Activated T-helper 17 cell treated with anti-CD3 and anti-CD28 coated beads, Interleukin-2, amount 50 U/mL, for 72 hours (primary cell): ENCODE measurements around the gene NHLRC4. TPM values are rescaled to one million over a fixed set of nuclear protein-coding genes. Genes with fewer than 3 reads are reported as not detected.

ENCODE experiments used
- ATAC-seq: fragments of 150-1000 bp; cut with Tn5 transposase; replicated peaks from 2 replicates; pipeline ENCODE4 v1.10.0; 2021; ENCODE audit warnings: mild to moderate bottlenecking, moderate library complexity
- H3K27ac Mint-ChIP-seq: one replicate; pipeline ENCODE4 v1.8.0; 2022; ENCODE audit warnings: mixed read lengths
- H3K27me3 Mint-ChIP-seq: one replicate; pipeline ENCODE4 v1.8.0; 2022; ENCODE audit warnings: mixed read lengths
- H3K36me3 Mint-ChIP-seq: one replicate; pipeline ENCODE4 v1.8.0; 2022; ENCODE audit warnings: low read depth, mild to moderate bottlenecking, mixed read lengths
- H3K4me1 Mint-ChIP-seq: one replicate; pipeline ENCODE4 v1.8.0; 2022; ENCODE audit warnings: mixed read lengths
- H3K4me3 Mint-ChIP-seq: one replicate; pipeline ENCODE4 v1.8.0; 2022; ENCODE audit warnings: mild to moderate bottlenecking, mixed read lengths
- H3K9me3 Mint-ChIP-seq: one replicate; pipeline ENCODE4 v1.8.0; 2022; ENCODE audit warnings: mixed read lengths
- total RNA-seq, 2 donors: library from RNA; stranded (reverse); gene quantifications; one replicate each; pipeline ENCODE4 v1.2.3, GENCODE V29; 2022

Gene NHLRC4
- total RNA-seq, 2 donors from 2014 or later, result 0.80 to 1.1 TPM

DNA sequence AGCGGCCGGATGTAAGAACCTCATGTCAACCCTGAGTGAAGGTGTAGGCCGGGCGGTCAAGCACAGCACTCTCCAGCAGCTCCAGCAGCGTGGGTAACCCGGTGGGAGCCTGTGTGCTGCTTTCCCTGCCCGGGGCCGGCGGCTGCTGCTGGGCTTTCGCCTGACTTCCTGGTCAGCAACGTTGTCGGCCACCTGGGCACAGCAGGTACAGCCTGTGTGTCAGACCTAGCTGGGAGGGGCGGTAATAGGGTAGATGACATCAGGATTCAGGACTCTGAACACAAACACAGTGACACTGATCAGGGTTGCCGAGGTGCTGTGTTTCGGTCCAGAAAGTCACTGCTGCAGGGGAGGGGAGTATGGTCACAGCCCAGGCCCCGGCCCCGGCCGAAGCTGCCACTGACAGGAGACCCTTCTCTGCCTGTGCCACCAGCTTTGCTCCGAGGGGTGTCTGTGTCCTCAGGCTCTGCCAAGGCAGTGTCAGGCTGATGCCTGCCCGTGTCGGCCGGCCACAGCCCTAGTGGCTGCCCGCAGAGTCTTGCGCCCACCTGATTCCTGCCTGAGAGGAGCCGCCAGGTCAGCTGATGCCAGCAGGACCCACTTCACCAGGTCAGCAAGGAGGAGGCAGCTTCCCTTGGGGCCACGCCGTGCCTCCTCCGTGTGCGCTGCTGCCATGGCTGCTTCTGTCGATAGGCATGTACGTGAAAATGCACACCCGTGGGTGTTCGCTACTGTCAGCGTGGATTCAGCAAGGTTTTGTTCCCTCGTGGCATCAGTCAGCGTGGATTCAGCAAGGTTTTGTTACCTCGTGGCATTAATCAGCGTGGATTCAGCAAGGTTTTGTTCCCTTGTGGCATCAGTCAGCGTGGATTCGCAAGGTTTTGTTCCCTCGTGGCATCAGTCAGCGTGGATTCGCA lies 32.3 kb downstream of the NHLRC4 start:
- peaks cover 4% of the 10 kb centered on the region for H3K36me3 Mint-ChIP-seq
- H3K27me3 Mint-ChIP-seq, result no peaks in the 10 kb centered on the region
- H3K9me3 Mint-ChIP-seq, result no peaks in the 10 kb centered on the region
- no peak for ATAC-seq
- no peak overlapping the region for H3K4me3 Mint-ChIP-seq
- peaks cover 14% of the 10 kb centered on the region for H3K4me1 Mint-ChIP-seq
- no peak overlapping the region for H3K27ac Mint-ChIP-seq

DNA sequence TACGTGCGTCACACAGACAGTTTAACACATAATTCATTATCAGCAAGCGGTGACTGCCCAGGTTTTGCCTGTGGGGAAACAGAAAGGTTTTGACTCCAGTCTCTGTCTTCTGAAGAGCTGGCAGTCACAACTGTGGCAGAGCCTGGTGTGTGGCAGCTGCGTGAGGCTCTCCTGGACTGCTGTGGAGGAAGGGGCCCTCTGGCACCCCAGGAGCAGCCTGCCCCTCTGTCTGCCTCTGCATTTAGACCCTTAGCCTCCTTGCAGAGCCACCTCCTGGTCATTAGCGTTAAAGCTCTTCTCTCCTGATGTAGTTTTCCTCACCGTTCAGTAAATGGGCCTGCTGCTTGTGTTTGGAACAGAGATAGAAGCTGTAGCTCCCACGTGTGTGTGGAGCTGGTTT lies 34.0 kb downstream of the NHLRC4 start:
- no peak overlapping the region for H3K4me3 Mint-ChIP-seq
- H3K27me3 Mint-ChIP-seq, result no peaks in the 10 kb centered on the region
- H3K36me3 Mint-ChIP-seq, result peaks cover 4% of the 10 kb centered on the region
- H3K4me1 Mint-ChIP-seq, result peaks cover 14% of the 10 kb centered on the region
- no peaks in the 10 kb centered on the region for H3K9me3 Mint-ChIP-seq
- H3K27ac Mint-ChIP-seq, result no peak overlapping the region
- ATAC-seq, result no peak

DNA sequence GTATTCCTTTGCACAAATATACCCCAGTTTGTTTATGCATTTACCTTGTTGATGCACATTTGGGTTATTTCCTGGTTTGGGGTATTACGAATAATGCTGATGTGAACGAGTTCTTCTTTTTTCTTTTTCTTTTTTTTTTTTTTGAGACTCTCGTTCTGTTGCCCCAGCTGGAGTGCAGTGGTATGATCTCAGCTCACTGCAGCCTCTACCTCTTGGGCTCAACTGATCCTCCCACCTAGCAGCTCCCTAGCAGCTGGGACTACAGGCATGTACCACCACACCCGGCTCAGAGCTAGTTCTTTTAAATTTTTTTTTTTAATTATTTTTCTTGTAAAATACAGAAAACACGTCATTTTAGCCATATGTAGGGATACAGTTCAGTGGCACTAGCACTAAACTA lies 37.1 kb downstream of the NHLRC4 start:
- Mint-ChIP-seq H3K4me1 (peaks cover 10% of the 10 kb centered on the region), H3K36me3 (no peaks in the 10 kb centered on the region), H3K27ac (no peak overlapping the region), H3K4me3 (no peak overlapping the region), H3K9me3 (no peaks in the 10 kb centered on the region), H3K27me3 (no peaks in the 10 kb centered on the region)
- no peak for ATAC-seq

DNA sequence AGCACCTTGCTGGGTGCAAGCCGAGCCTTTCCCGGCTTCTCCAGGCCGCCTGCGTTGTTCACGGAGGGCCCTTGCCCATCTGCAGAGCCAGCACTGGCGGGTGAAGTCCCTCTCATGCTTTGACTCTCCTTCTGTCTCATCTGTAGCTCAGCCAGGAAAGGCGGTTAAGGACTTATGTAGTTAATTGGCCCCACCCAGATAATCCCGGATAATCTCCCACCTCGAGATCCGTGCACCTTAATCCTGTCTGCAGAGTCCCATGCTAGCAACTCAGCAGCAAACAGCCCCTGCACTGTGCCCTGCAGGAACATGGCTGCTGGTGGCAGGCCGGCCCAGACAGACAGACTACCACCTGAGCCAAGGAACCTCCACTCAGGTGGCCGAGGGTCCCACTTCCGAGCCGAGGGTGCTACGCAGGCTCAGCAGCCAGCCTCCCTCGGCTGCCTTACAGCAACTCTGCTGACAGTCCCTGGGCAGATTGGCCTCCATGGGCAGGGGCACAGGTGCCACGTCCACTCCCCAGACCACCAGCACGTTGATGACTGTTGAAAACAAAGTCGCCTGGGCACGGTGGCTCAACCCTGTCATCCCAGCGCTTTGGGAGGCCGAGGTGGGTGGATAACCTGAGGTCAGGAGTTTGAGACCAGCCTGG lies 40.0 kb downstream of the NHLRC4 start:
- Mint-ChIP-seq H3K36me3 (no peaks in the 10 kb centered on the region), H3K4me1 (peaks cover 16% of the 10 kb centered on the region), H3K27ac (no peak overlapping the region), H3K27me3 (no peaks in the 10 kb centered on the region), H3K9me3 (no peaks in the 10 kb centered on the region), H3K4me3 (no peak overlapping the region)
- ATAC-seq, result no peak

DNA sequence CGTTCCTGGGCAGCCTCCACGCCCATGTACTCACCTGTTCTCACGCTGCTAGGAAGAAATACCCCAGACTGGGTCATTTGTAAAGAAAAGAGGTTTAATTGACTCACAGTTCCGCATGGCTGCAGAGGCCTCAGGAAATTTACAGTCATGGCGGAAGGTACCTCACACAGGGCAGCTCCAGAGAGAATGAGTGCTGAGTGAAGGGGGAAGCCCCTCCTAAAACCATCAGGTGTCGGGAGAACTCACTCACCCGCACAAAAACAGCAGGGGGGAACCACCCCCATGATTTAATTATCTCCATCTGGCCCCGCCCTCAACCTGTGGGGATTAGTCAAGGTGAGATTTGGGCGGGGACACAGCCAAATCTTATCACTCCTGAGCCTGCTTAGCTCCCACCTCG lies 41.2 kb downstream of the NHLRC4 start:
- Mint-ChIP-seq H3K36me3 (no peaks in the 10 kb centered on the region), H3K9me3 (no peaks in the 10 kb centered on the region), H3K4me3 (peak overlapping the region; percentile 53), H3K4me1 (peaks cover 15% of the 10 kb centered on the region), H3K27me3 (no peaks in the 10 kb centered on the region), H3K27ac (peak overlapping the region; percentile 71)
- peak; percentile 98 for ATAC-seq

DNA sequence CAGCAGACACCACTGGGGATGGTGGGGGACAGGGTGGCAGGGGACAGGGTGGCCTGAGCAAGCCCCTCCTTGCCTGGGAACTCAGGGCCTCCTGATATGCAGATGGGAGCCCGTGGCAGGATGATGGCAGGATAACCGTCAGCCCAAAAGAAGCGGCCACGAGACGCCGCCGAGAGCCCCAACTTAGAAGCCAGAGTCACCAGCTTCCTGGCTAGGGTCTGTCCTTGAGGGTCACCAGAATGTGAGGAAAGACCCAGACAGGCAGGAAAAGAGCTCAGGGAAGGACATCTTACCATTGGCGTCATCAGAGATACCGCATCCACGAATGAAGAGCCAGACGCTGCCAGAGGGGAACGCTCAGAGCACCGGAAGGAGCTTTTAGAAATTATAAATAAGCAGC lies 42.5 kb downstream of the NHLRC4 start:
- Mint-ChIP-seq H3K9me3 (no peaks in the 10 kb centered on the region), H3K4me1 (peaks cover 11% of the 10 kb centered on the region), H3K4me3 (no peak overlapping the region), H3K27me3 (no peaks in the 10 kb centered on the region), H3K36me3 (no peaks in the 10 kb centered on the region), H3K27ac (no peak overlapping the region)
- ATAC-seq, result no peak

DNA sequence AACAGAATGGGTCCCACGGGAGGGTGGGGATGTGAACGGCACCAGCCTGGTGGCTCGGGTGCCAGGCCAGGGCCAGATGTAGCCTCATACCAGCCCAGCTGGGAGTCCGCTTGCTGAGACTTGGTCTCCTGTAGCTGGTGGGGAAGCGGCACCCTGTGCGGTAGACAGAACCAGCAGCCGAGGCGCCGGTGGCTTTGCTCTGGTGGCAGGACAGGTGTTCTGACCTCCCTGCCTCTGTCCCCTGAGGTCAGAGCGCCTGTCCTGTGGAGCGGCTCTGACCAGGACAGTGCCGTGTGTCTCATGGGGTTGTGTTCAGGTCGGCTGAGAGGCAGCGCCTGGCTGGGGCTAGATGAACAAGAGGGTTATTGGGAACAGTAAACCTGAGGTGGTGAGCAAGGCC lies 43.2 kb downstream of the NHLRC4 start:
- ATAC-seq, result no peak
- no peak overlapping the region for H3K4me3 Mint-ChIP-seq
- H3K9me3 Mint-ChIP-seq, result no peaks in the 10 kb centered on the region
- no peaks in the 10 kb centered on the region for H3K27me3 Mint-ChIP-seq
- no peak overlapping the region for H3K27ac Mint-ChIP-seq
- peaks cover 11% of the 10 kb centered on the region for H3K4me1 Mint-ChIP-seq
- H3K36me3 Mint-ChIP-seq, result no peaks in the 10 kb centered on the region

DNA sequence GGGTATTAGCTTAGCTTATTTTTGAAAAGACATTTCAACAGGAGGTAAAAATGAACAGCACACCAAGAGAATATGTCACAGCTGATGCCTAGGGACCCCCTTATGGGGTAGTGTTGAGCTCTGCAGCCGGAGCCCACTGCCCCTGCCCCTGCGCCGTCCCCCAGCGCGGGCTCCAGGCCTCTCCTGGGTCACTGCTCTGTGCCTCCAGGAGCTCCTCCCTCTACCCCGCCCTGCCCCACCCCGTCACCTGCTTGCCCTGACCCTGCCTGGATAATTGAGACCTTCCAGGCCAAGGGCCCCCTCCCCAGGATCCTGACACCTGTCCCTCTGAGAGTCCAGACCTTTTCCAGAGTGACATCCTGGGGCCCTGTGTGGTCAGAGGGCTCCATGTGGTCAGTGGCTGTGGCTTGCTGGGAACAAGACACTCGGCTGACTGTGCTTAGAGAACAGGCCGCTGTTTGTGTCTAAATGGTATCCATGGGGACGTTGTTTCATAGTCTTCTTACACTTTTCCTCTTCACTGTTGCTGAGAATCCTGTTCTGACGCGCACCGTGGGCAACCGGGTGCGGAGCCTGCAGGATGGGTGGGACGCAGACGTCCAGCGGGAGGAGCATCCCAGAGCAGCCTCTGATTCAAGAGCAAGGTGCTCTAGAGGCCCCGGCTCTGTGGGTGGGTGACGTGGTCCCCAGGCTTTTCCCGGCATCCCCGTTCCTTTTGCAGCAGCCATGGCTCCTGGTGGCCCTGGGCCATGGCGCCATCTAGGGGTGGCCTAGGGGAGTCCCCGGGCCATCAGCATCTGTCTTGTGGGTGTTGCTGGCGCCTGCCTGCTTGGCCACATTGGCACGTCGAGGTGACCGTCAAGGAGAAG lies 43.9 kb downstream of the NHLRC4 start:
- no peaks in the 10 kb centered on the region for H3K36me3 Mint-ChIP-seq
- peak; percentile 51 for ATAC-seq
- peak overlapping the region; percentile 48 for H3K4me3 Mint-ChIP-seq
- no peaks in the 10 kb centered on the region for H3K27me3 Mint-ChIP-seq
- peak overlapping the region; percentile 80 for H3K27ac Mint-ChIP-seq
- H3K4me1 Mint-ChIP-seq, result peaks cover 11% of the 10 kb centered on the region
- no peaks in the 10 kb centered on the region for H3K9me3 Mint-ChIP-seq

DNA sequence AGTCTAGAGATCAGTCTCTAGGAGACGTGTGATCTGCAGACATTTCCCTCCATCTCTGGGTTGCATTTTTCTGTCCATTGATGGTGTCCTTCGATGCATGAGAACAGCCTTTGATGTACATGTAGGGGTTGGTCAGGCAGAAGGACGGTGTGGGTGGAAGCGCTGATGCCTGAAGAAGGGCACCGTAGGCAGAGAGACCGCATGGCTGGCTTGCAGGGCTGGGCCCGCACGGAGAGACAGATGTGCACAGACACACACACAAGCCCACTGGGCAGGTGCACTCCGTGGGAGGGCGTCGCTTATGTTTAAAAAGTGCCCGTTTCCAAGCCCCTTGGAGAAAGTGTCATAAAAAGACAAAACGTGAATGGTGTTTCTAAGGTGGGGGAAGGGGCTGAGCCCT lies 48.3 kb downstream of the NHLRC4 start:
- H3K36me3 Mint-ChIP-seq, result no peaks in the 10 kb centered on the region
- H3K27ac Mint-ChIP-seq, result no peak overlapping the region
- no peak for ATAC-seq
- H3K4me3 Mint-ChIP-seq, result no peak overlapping the region
- H3K27me3 Mint-ChIP-seq, result no peaks in the 10 kb centered on the region
- H3K4me1 Mint-ChIP-seq, result peaks cover 6% of the 10 kb centered on the region
- H3K9me3 Mint-ChIP-seq, result no peaks in the 10 kb centered on the region

DNA sequence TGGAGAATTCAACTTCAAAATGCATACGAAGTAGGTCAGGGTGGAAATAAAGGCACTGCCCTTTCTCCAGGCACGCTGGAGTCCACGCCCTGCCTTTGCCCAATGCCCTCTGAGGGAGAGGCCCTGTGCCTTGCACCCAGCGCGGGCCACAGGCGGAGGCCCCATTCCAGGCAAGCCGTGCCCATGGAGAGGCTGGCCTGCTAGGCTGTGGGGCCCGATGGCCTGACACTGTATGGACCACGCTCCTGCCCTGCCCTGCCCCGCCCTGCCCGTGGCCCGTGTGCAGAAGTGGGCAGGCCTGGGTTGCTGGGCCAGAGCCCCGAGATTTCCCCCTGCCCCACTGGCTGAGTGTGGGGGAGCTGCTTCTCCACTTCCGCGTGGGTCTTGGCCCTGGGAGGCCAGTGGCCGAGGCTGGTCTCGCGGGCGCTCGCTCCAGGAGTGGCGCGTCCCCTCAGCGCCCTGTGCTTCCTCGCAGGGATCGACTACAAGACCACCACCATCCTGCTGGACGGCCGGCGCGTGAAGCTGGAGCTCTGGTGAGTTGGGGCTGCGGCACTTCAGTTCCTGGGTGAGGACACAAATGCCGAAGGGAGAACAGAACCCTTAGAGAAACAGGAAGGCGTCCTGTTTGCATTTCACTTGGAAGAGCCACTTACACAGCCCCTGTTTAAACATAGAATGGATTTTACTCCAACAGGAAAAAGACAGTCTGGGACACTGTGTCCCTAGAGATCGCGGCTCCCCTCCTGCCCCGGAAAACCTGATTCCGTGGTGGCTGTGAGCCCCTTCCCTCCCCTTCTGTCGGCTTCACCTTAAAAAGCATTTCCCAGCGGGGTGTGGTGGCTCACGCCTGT lies 50.2 kb downstream of the NHLRC4 start:
- no peaks in the 10 kb centered on the region for H3K27me3 Mint-ChIP-seq
- no peak overlapping the region for H3K4me3 Mint-ChIP-seq
- no peaks in the 10 kb centered on the region for H3K36me3 Mint-ChIP-seq
- H3K4me1 Mint-ChIP-seq, result no peaks in the 10 kb centered on the region
- no peaks in the 10 kb centered on the region for H3K9me3 Mint-ChIP-seq
- H3K27ac Mint-ChIP-seq, result no peak overlapping the region
- no peak for ATAC-seq

DNA sequence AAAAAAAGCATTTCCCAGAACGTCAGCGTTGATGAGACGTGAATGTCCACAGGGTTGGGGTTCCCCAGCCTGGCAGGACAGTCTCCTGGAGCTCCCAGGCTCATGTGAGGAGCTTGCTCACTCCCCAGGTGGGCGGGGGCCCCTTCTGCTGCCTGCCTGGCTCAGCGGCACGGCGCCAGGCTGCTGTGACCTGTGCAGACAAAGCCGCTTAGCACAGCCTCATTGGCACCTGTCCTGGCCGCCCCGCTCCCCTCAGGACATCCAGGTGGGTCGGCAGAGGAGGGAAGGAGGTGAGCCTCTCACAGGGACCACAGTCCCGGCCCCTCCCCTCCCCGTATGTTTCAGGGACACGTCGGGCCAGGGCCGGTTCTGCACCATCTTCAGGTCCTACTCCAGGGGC lies 51.0 kb downstream of the NHLRC4 start:
- Mint-ChIP-seq H3K27me3 (no peaks in the 10 kb centered on the region), H3K9me3 (no peaks in the 10 kb centered on the region), H3K27ac (no peak overlapping the region), H3K4me3 (no peak overlapping the region), H3K4me1 (no peaks in the 10 kb centered on the region), H3K36me3 (no peaks in the 10 kb centered on the region)
- ATAC-seq, result no peak
